Measurements from ENCODE around the gene APOL4. TPM values are rescaled to one million over a fixed set of nuclear protein-coding genes. Genes with fewer than 3 reads are reported as not detected.

APOL4 gene
- total RNA-seq, 6 donors from 2014 or later, result 5.4 to 24.7 (median 10.2) TPM

DNA sequence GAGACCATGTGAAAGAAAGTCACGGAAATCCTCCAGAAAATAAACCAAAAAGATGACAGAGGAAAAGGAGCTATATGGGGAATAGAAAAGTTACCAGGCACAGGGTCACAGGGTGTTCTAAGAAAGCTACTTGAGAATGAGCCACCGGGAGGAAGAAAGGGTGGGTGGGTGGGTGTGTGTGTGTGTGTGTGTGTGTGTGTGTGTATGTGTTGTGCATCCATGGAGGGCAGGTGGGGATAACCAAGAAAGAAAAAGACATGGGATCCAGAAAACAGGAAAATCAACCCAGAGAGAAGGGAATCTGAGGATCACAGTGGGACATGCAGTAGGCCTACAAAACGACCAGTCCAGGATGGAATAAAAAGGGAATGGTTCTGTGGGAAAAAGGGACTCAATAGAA lies 34.0 kb upstream of the APOL4 start:
- WGBS, 2 donors, result 75 to 81% methylated on average over 2 to 3 of the region's 3 CpGs

DNA sequence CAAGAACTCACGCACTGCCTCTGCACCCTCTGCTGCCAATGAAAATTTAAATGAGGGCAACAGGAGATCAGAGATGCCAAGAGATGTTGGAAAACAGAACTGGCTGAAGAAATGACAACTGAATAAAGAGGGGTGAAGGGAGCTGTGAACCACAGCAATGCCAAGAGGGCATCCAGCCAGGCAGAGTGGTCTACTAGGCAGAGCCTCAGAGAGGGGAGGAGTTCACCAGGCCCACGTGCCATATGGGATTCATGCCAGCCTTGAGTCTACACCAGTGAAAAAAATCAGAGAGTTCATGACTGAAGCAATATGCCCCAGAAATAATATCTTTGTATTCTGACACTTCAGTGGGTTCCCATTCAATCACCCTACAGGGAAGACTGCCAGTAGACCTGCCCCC lies 33.3 kb upstream of the APOL4 start:
- WGBS, 2 donors, result 44 to 51% methylated on average over 2 of the region's 2 CpGs
- ATAC-seq (ENCODE audit: low FRiP score in 2 of 2) (no peak), DNase-seq (no peak)
- no peak overlapping the region for H3K4me3 ChIP-seq
- H3K27me3 ChIP-seq, result no peaks in the 10 kb centered on the region
- TF ChIP-seq EP300 (IDR thresholded peaks at IDR 0.05) (no peak), POLR2A (IDR thresholded peaks at IDR 0.05) (no peak), POLR2AphosphoS5 (IDR thresholded peaks at IDR 0.05) (no peak)
- TF ChIP-seq, protein P1, sequence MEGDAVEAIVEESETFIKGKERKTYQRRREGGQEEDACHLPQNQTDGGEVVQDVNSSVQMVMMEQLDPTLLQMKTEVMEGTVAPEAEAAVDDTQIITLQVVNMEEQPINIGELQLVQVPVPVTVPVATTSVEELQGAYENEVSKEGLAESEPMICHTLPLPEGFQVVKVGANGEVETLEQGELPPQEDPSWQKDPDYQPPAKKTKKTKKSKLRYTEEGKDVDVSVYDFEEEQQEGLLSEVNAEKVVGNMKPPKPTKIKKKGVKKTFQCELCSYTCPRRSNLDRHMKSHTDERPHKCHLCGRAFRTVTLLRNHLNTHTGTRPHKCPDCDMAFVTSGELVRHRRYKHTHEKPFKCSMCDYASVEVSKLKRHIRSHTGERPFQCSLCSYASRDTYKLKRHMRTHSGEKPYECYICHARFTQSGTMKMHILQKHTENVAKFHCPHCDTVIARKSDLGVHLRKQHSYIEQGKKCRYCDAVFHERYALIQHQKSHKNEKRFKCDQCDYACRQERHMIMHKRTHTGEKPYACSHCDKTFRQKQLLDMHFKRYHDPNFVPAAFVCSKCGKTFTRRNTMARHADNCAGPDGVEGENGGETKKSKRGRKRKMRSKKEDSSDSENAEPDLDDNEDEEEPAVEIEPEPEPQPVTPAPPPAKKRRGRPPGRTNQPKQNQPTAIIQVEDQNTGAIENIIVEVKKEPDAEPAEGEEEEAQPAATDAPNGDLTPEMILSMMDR (IDR thresholded peaks at IDR 0.05), result no peak
- H3K4me1 ChIP-seq, result peaks cover 43 to 67% (median 51%) of the 10 kb centered on the region in 4 donors
- H3K36me3 ChIP-seq, result peaks cover 4 to 55% (median 31%) of the 10 kb centered on the region in 4 donors
- no peaks in the 10 kb centered on the region for H3K9me3 ChIP-seq
- H3K27ac ChIP-seq, result peak overlapping the region in 1 of 4 donors; percentile 30

More for the DNA sequence above, 34.0 kb upstream of the APOL4 start:
- ATAC-seq (ENCODE audit: low FRiP score in 2 of 2), result no peak
- peaks cover 45 to 69% (median 53%) of the 10 kb centered on the region in 4 donors for H3K4me1 ChIP-seq
- no peak for DNase-seq
- H3K27ac ChIP-seq, result peak overlapping the region in 1 of 4 donors; percentile 12
- peaks cover 4 to 48% (median 25%) of the 10 kb centered on the region in 4 donors for H3K36me3 ChIP-seq
- no peak overlapping the region for H3K4me3 ChIP-seq
- TF ChIP-seq EP300 (IDR thresholded peaks at IDR 0.05), result no peak
- TF ChIP-seq, protein P1 (IDR thresholded peaks at IDR 0.05), result no peak
- no peak for TF ChIP-seq POLR2AphosphoS5 (IDR thresholded peaks at IDR 0.05)
- TF ChIP-seq POLR2A (IDR thresholded peaks at IDR 0.05), result no peak
- H3K27me3 ChIP-seq, result no peaks in the 10 kb centered on the region
- no peaks in the 10 kb centered on the region for H3K9me3 ChIP-seq

DNA sequence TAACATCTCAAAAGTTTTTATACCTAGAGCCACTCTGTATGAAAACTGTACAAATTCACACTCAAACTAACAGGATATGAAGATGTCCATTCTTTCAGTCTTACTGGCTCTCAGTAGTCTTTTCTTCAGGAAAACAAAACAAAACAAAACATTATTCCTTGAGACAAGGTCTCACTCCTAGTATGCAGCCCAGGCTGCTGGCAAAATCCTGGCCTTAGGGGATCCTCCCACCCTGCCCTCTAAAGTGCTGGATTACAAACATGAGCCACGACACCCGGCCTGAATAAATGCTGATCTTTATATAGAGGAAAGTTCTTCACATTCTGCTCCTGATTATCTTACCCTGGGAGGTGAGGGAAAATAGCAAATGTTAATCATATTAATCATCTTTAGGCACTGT lies 32.6 kb upstream of the APOL4 start:
- TF ChIP-seq POLR2AphosphoS5 (IDR thresholded peaks at IDR 0.05) (no peak), EP300 (IDR thresholded peaks at IDR 0.05) (no peak), POLR2A (IDR thresholded peaks at IDR 0.05) (no peak)
- TF ChIP-seq, protein P1 (IDR thresholded peaks at IDR 0.05), result no peak
- WGBS, 2 donors, result 32 to 33% methylated on average over 2 of the region's 2 CpGs
- Histone ChIP-seq H3K27me3 (no peaks in the 10 kb centered on the region), H3K4me3 (no peak overlapping the region), H3K9me3 (no peaks in the 10 kb centered on the region), H3K4me1 (peaks cover 38 to 62% (median 47%) of the 10 kb centered on the region in 4 donors), H3K27ac (peak overlapping the region in 1 of 4 donors; percentile 30), H3K36me3 (peaks cover 7 to 61% (median 34%) of the 10 kb centered on the region in 4 donors)
- no peak for DNase-seq
- no peak for ATAC-seq (ENCODE audit: low FRiP score in 2 of 2)

DNA sequence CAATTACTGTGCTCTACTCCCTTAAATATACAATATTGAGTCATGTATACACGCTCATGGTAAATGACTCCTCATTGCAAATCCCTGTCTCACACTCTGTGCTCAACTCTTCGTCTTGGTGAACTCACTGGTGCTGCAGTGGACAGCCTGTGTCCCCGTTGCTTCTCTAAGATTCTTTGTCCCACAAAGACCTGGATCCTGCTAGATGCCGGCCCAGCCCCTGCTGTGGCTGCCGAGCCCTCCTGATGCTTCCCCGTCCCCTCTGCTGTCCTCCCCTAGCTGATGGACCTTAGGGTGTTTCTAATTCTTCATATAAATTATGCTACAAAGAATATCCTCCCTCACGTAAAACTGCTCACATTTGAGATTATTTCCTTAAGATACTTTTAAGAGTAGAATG lies 32.2 kb upstream of the APOL4 start:
- no peak for ATAC-seq (ENCODE audit: low FRiP score in 2 of 2)
- TF ChIP-seq, protein P1 (IDR thresholded peaks at IDR 0.05), result no peak
- TF ChIP-seq EP300 (IDR thresholded peaks at IDR 0.05), result no peak
- TF ChIP-seq POLR2A (IDR thresholded peaks at IDR 0.05), result no peak
- TF ChIP-seq POLR2AphosphoS5 (IDR thresholded peaks at IDR 0.05), result no peak
- no peak overlapping the region for H3K27ac ChIP-seq
- no peak overlapping the region for H3K4me3 ChIP-seq
- no peak for DNase-seq
- WGBS, 2 donors, result 91 to 93% methylated on average over 7 of the region's 7 CpGs
- no peaks in the 10 kb centered on the region for H3K27me3 ChIP-seq
- no peaks in the 10 kb centered on the region for H3K9me3 ChIP-seq
- H3K36me3 ChIP-seq, result peaks cover 8 to 65% (median 37%) of the 10 kb centered on the region in 4 donors
- peaks cover 38 to 59% (median 47%) of the 10 kb centered on the region in 4 donors for H3K4me1 ChIP-seq
